ENCODE data around the gene ARF6. TPM values are rescaled to one million over a fixed set of nuclear protein-coding genes. Genes with fewer than 3 reads are reported as not detected.

ARF6 gene
- polyA plus RNA-seq, 1 experiment, result 28.0 TPM

DNA sequence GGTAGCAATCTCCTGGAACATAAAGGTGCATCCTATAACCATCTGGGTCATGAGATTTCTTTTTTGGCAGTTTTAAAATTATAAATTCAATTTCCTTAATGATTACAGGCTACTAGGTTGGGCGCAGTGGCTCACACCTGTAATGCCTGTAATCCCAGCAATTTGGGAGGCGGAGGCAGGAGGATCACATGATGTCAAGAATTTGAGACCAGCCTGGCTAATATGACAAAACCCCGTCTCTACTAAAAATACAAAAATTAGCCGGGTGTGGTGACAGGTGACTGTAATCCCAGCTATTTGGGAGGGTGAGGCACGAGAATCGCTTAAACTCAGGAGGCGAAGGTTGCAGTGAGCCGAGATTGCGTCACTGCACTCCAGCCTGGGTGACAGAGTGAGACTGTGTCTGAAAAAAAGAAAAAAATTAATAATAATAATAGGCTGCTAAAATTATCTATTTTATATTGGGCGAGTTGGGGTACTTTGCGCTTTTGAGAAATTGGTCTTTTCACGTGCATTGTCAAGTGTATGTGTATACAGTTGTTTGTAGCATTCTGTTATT, 17.2 kb upstream of the ARF6 start:
- ChIA-PET CTCF (interaction anchor here (1.7 kb wide), 1 partner anchor 10 kb away, joined by 8 read pairs; no protein-coding TSS in a partner anchor), POLR2A (no interaction called here)

DNA sequence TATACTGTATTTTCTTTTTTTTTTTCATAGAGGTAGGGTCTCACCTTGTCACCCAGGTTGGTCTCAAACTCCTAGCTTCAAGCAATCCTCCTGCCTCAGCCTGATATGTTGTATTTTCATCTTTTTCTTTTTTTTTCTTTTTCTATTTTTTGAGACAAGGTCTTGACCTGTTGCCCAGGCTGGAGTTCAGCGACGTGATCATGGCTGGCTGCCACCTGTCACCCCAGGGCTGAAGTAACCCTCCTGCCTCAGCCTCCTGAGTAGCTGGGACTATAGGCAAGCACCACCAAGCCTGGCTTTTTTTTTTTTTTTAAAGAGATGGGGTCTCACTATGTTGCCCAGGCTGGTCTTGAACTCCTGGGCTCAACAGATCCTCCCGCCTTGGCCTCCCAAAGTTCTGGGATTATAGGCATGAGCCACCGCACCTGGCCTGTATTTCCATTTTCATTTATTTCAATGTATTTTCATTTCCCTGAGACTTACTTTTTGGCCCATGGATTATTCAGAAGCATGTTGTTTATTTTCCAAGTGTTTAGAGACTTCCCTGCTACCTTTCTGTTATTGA, 16.2 kb upstream of the ARF6 start:
- ChIA-PET POLR2A (no interaction called here), CTCF (interaction anchor here (1.7 kb wide), 1 partner anchor 11 kb away, joined by 8 read pairs; no protein-coding TSS in a partner anchor)
- TF ChIP-seq, protein P1, sequence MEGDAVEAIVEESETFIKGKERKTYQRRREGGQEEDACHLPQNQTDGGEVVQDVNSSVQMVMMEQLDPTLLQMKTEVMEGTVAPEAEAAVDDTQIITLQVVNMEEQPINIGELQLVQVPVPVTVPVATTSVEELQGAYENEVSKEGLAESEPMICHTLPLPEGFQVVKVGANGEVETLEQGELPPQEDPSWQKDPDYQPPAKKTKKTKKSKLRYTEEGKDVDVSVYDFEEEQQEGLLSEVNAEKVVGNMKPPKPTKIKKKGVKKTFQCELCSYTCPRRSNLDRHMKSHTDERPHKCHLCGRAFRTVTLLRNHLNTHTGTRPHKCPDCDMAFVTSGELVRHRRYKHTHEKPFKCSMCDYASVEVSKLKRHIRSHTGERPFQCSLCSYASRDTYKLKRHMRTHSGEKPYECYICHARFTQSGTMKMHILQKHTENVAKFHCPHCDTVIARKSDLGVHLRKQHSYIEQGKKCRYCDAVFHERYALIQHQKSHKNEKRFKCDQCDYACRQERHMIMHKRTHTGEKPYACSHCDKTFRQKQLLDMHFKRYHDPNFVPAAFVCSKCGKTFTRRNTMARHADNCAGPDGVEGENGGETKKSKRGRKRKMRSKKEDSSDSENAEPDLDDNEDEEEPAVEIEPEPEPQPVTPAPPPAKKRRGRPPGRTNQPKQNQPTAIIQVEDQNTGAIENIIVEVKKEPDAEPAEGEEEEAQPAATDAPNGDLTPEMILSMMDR (IDR thresholded peaks at IDR 0.05; ENCODE audit: low read depth, low read length), result no peak
- Histone ChIP-seq H3K27ac (ENCODE audit: low read depth, low read length) (no peak overlapping the region), H3K27me3 (ENCODE audit: control insufficient read depth, insufficient read depth, low read length) (no peaks in the 10 kb centered on the region), H3K9me3 (ENCODE audit: control insufficient read depth, insufficient read depth, low read length) (no peaks in the 10 kb centered on the region), H3K4me3 (ENCODE audit: low read depth, low read length) (no peak overlapping the region)
- DNase-seq (ENCODE audit: low read depth, low spot score), result no peak

More for the DNA sequence above, 17.2 kb upstream of the ARF6 start:
- Histone ChIP-seq H3K27ac (ENCODE audit: low read depth, low read length) (no peak overlapping the region), H3K4me3 (ENCODE audit: low read depth, low read length) (no peak overlapping the region), H3K27me3 (ENCODE audit: control insufficient read depth, insufficient read depth, low read length) (no peaks in the 10 kb centered on the region), H3K9me3 (ENCODE audit: control insufficient read depth, insufficient read depth, low read length) (no peaks in the 10 kb centered on the region)
- TF ChIP-seq, protein P1 (IDR thresholded peaks at IDR 0.05; ENCODE audit: low read depth, low read length), result no peak
- no peak for DNase-seq (ENCODE audit: low read depth, low spot score)

DNA sequence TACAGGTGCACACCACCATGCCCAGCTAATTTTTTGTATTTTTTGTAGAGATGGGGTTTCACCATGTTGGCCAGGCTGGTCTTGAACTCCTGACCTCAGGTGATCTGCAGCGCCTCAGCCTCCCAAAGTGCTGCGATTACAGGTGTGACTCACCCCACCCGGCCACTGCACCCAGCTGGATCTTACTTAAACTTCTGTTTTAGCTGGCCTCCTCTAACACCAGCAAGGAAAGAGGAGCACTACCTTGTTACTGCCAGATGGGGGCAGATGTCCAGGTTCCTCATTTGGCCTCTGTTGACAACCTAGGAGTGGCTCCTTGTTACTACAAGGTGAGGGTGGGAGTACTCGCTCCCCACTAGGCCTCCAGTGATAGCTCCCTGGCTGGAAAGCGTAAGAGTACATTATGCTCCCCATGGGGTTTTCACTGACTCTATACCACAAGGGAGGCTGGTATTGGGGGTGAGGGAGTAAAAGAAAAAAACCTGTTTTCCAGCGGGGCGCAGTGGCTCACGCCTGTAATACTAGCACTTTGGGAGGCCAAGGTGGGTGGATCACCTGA, 13.2 kb upstream of the ARF6 start:
- no peaks in the 10 kb centered on the region for H3K27me3 ChIP-seq (ENCODE audit: control insufficient read depth, insufficient read depth, low read length)
- no peak for DNase-seq (ENCODE audit: low read depth, low spot score)
- no peaks in the 10 kb centered on the region for H3K9me3 ChIP-seq (ENCODE audit: control insufficient read depth, insufficient read depth, low read length)
- H3K4me3 ChIP-seq (ENCODE audit: low read depth, low read length), result no peak overlapping the region
- no peak overlapping the region for H3K27ac ChIP-seq (ENCODE audit: low read depth, low read length)
- CTCF ChIA-PET, result interaction anchor here (0.6 to 3.0 kb wide), 11 partner anchors 9 to 229 kb away, joined by 3 to 16 read pairs (median 3); no protein-coding TSS in a partner anchor
- POLR2A ChIA-PET, result interaction anchor here (0.5 to 0.6 kb wide), 2 partner anchors 13 to 202 kb away, joined by 3 read pairs; partner anchors contain the start of gene ARF6
- TF ChIP-seq, protein P1 (IDR thresholded peaks at IDR 0.05; ENCODE audit: low read depth, low read length), result peak; percentile 65

DNA sequence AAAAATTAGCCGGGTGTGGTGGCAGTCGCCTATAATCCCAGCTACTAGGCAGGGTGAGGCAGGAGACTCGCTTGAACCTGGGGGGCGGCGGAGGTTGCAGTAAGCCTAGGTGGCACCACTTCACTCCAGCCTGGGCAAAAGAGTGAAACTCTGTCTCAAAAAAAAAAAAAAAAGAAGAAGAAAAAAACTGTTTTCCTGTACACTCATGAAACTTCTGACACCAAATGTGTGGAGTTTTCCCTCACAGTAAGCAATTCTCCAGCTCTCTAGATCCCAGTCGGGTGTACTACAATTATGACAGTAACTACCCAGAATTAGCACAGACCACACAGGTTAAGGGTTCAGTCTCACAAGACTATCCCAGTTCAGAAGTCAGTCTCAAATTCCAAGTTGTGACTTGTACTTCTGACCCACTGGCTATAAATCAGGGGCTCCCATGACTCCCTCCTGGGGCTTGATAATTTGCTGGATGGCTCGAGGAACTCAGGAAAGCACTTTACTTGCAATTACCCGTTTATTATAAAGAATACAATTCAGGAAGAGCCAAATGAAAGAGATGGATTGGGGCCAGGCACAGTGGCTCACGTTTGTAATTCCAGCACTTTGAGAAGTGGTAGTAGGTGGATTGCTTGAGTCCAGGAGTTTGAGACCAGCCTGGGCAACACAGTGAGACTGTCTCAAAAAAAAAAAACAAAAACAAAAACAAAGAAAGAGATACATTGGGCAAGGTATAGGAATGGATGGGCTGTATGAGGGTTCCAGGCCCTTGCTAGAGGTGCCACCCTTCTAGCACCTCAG, 12.4 kb upstream of the ARF6 start:
- Histone ChIP-seq H3K9me3 (ENCODE audit: control insufficient read depth, insufficient read depth, low read length) (no peaks in the 10 kb centered on the region), H3K27ac (ENCODE audit: low read depth, low read length) (no peak overlapping the region), H3K27me3 (ENCODE audit: control insufficient read depth, insufficient read depth, low read length) (no peaks in the 10 kb centered on the region), H3K4me3 (ENCODE audit: low read depth, low read length) (no peak overlapping the region)
- TF ChIP-seq, protein P1 (IDR thresholded peaks at IDR 0.05; ENCODE audit: low read depth, low read length), result no peak
- ChIA-PET CTCF (interaction anchor here (0.6 to 3.0 kb wide), 8 partner anchors 8 to 225 kb away, joined by 3 to 16 read pairs (median 4); no protein-coding TSS in a partner anchor), POLR2A (interaction anchor here (0.6 kb wide), 1 partner anchor 12 kb away, joined by 3 read pairs; the partner anchor contains the start of gene ARF6)
- DNase-seq (ENCODE audit: low read depth, low spot score), result no peak

Data from AG04450 (cell line).